NCI-H69 (cell line): ENCODE data around the gene TECPR1.

Experiments used
- DNase-seq: peaks from one replicate; lab custom pipeline; 2025; lab: John Stamatoyannopoulos, UW

The TECPR1 gene

DNA sequence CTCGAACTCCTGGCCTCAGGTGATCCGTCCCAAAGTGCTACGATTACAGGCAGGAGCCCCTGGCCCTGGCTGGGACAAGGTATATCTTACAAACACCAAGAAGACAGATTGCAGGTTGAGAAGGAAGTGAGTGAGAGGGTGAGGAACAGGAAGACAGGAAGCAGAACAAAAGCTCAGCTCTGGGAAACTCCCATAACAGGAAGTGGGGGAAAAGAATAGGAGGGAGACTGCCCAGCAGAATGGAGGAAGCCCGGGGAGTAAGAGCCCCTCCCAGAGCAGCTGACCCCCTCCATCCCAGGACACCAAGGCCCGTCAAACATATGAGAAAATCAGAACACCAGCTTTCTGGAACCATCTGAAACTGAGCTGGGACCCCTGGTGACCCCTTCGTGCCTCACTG is 2.9 kb downstream of the TECPR1 start:
- DNase-seq: peak; percentile 38

DNA sequence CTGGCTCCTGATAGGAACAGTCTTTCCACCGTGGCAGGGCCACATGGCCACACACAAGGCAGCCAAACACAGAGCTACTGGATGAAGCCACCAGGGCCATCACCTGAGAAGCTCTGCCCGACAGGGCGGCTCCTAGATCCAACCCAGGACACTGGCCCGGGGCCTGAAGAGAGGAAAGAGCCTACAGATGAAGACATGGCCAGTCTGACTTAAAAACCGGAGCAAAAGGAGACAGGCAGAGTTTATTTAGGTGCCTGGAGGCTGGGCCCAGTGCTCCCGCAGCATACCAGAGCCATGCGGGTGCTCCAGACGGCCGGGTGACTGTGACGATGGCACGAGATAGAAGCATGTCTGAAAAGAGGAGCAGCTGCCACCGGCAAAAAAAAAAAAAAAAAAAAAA is 3.9 kb downstream of the TECPR1 start:
- DNase-seq: no peak

DNA sequence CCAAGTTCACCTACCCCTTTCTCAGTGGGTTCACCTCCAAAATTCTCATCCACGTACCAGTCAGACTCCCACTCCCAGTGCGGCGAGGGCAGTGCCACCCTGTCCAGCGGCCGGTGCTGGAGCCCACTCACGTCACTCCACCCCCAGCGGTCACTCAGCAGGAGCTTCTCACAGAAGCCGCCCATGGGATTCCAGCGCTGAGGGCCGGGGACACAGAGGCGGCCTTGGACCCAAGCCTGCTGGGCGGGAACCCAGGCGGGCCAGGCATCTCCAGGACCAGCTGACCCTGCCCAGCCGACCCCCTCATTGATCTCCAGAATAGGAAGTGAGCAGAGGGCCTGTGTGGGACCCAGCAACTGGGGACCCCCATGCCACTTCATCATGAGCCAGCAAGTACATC is 7.2 kb downstream of the TECPR1 start:
- no peak for DNase-seq

DNA sequence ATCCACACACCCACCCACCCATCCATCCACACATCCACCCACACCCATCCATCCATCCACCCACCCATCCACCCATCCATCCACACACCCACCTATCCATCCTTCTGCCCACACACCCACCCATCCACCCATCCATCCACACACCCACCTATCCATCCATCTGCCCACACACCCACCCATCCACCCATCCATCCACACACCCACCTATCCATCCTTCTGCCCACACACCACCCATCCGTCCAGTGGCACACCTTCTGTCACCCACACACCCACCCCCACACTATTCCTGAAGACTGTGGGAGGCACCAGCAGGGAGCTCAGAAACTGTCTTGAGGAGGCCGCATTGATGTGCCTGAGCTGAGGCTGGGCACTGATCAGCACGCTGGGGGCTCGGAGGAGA is 9.1 kb downstream of the TECPR1 start:
- DNase-seq: no peak

DNA sequence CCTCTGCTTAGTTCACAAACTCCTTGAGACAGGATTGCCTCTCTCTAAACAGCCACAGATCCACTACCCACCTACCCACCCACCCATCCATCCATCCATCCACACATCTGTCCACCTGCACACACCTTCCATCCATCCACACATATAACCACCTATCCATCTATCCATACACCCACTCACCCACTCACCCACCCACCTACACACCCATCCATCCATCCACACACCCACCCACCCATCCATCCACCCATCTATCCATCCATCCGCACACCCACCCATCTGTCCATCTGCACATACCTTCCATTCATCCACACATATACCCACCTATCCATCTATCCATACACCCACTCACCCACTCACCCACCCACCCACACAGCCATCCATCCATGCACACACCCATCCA is 9.7 kb downstream of the TECPR1 start:
- no peak for DNase-seq

DNA sequence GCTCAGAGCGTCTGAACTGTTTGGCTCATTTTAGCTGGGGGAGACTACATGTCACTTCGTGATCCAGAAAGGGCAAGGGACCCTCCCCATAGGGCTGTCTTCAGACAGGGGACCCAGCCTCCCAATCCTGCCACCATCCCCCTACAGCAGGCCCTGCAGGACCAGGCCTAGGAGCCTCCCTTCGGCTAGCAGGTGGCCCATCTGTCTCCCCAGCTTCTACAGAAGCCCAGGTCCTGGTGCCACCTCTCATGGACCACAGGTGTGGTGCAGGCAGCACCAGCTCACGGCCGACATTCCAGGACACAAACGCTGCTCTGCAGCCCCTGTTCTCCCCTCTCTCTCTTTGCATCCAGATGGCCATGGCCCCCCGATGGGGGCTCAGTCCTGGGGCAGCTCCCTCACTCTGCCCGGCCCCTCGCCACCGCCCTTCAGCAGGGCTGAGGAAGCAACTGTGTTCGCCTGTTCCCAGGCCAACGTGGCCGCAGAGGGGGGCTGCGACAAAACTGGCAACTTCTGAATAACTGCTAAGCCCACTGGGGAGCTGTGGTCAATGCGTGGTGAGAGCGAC is 10.3 kb downstream of the TECPR1 start:
- no peak for DNase-seq

DNA sequence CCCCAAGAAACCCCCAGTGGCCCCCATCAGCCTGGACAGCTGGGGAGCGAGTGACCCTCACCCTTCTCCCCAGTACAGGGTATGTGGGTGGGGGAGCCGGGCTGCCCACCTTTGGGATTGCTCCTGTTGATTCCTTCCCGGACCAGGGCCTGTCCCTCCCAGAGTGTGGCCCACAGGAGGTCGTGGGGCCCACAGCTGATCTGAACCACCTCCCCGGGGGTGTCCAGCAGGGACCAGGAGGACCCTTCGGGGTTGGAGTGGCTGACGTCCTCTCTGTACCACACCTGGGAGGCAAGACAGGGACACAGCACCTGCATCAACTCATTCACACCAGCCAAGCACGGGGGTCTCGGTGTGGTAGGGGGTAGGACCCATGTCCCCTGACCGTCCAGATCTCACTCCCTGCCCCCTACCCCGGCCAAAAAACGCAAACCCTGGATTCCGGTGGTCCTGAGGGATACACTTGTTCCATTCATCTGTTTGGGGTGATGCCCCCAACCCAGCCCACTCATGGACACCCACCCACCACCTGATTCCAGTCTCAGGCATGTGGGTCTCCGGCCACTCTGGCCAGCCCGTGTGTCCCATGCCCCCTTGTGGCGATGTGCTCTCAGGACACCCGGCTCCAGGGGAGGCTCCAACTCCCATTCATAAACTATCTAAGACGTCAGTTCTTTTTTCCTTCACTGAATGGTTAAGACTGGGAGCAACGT is 10.9 kb downstream of the TECPR1 start:
- peak; percentile 49 for DNase-seq

DNA sequence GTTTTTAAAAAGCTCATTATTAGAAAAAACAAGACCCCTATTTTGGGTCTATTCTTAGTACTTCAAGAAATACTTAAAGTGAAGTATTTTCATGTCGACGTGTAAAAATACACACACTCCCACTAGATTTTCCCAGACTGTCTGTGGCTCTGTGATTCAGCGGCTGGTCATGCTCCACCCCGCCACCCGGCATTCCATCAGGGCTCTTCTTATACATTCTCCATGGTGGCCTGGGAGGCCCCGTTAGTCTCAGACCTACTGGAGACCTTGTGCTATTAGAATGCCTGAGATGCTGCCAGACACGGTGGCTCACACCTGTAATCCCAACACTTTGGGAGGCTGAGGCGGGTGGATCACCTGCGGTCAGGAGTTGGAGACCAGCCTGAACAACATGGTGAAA is 13.1 kb downstream of the TECPR1 start:
- no peak for DNase-seq

DNA sequence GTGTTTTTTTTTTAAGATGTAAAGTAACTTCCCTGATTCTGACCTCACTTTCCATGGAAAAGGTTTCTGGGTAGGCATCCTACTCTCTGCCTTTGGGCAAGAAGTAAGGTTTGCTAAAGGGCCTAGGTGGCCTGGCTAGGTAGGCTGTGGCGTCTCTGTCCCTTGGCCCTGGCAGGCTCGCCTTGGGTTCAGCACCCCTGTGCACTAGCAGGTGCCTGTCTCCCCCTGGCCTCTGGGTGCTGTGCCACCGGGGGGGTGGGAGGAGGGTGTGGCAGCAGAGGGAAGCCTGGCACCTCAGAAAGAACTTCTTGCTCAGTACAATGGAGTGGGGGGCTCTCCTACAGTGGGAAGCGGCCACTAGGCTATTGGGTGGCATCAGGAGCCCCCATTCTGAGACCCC is 14.0 kb downstream of the TECPR1 start:
- no peak for DNase-seq

DNA sequence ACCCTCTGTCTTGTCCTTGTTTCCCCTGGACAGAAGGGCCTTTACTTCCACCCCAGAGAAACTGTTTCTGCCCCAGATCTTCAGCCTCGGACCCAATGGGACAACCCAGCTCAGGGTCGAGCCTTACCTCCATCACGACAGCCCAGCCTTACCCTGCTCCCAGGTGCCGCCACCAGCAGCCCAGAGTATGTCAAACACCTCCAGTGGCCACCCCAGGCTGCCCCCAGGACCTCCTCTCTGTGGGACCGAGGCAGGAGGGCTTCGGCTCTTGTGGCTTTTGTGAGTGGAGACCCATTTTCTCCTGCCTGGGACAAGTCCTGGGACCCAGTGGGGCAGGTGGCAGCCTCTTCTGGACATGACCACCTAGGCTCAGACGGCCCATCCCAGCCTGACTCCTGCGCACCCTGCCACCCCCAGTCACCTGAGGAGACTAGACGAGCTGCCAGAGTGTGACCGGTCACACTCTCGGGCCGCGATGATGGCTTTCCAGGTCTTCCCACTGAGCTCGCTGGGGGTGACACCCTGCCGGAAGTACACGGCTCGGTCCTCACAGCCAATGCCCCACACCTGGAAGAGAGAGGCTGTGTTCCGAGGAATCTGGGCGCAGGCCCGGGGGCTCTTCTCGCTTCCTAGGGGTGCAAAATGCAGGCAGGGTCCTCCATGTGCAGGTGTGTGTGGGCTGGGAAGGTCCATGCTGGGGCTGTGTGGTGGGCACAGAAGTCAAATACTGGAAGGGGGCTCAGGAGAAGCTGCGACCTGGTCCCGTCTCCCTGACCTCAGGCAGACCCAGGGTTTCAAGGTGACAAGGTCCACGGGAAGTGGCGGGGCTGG is 15.5 kb downstream of the TECPR1 start:
- no peak for DNase-seq

DNA sequence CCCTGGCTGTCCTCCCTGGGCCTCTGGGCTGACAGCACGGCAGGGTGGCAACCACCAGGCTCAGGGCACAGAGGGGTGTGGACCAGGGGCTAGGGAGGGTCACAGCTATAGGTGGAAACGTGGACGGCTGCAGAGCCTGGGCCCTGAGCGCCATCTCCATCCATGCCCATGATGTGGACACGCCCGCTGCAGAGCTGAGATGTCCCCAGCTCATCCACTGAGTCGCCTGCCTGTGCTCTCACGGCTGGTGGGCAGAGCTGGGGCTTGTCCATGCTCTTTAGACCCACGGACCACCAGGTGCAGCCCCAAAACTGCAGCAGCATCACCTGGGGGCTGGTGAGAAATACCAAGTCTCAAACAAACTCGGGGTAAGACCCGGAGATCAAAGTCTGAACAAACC is 16.1 kb downstream of the TECPR1 start:
- no peak for DNase-seq

DNA sequence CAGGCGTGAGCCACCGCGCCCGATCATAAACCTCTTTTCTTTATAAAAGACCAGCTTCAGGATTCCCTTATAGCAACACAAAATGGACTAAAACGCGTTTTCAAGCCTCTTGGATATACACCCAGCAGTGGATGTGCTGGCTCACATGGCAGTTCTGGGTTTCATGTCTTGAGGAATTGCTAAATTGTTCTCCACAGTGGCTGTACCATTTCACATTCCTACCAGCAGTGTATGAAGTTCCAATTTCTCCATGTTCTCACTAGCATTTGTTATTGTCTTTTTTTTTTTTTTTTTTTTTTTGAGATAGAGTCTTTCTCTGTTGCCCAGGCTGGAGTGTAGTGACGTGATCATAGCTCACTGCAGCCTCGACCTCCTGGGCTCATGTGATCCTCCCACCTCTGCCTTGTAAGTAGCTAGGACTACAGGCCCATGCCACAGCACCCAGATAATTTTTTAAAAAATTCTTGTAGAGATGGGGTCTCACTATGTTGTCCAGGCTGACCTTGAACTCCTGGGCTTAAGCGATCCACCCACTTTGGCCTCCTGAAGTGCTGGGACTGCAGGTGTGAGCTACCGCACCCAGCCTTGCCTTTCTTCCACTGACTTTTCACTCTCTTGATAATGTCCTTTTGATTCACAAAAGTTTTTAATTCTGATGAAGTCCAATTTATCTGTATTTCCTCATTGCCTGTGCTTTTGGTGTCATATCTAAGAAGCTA is 17.4 kb downstream of the TECPR1 start:
- DNase-seq: no peak

DNA sequence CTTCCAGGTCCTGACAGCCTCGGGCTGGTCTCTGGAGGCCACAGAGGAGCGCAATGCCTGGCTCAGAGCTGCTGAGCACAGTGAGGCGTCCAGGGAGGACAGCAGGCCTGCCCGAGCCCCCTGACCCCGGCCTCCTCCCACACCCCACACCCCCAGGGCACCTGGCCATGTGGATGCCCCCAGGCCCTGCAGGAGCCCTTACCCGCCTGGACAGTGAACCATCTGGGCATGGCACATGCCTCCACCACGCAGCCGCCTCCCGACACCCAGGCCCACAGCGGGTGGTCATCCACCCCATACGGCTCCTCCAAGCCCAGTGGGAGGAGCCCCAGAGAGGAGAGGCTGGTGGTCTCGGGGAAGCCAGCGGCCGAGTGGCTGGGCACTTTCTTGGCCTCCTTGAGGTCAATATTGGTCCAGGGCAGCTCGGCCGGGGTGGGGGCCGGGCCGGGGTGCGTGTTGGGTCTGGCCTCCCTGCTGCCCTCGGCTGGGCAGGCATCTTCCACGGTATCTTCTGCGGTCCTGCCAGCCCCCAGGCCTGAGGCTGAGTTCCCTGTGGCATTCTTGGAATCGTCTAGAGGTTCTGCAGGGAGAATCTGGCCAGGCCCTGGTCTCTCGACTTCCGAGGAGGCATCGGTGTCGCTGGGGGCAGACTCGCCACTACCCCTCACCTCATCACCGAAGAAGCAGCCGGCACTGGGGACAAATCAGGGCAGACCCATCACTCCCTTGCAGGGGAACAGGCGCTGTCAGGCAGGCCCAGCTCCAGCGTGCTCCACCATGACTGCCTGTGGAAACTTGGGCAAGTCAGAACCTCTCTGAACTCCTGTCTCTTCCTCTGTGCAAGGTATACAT is 18.6 kb downstream of the TECPR1 start:
- DNase-seq: no peak

DNA sequence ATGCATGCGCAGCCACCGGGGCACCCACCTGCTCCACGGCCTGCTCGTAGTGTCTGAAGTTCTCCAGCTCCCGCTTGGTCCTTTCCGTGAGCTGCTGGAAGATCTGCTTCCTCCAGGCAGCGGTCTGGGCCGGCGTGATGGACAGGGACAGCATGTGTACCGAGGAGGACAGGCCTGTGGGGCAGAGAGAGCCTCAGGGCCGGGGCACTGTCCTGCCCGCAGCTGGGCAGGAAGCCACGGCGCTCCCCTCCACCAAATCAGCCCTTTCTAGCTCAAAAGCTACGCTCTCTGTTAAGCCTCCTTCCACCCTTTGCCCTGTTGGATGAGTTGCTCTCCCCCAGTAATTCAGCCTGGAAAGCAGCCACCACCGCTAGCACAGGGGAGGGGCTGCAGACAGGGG is 19.2 kb downstream of the TECPR1 start:
- no peak for DNase-seq

DNA sequence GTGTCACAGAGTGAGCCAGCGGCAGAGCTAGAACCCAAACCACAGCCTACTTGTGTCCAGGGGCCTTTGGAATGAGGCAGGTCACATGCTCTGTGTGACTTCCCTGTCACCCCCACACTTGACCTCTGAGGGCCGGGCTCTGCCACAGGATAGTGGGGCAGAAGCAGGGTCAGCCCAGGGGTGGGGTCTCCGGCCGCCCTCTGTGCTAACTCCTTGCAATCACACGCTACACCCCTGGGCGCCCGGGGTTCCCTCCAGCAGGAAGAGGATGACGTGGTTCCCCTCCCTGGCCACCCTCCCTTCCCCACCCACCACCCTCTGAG is 19.8 kb downstream of the TECPR1 start:
- DNase-seq: no peak

DNA sequence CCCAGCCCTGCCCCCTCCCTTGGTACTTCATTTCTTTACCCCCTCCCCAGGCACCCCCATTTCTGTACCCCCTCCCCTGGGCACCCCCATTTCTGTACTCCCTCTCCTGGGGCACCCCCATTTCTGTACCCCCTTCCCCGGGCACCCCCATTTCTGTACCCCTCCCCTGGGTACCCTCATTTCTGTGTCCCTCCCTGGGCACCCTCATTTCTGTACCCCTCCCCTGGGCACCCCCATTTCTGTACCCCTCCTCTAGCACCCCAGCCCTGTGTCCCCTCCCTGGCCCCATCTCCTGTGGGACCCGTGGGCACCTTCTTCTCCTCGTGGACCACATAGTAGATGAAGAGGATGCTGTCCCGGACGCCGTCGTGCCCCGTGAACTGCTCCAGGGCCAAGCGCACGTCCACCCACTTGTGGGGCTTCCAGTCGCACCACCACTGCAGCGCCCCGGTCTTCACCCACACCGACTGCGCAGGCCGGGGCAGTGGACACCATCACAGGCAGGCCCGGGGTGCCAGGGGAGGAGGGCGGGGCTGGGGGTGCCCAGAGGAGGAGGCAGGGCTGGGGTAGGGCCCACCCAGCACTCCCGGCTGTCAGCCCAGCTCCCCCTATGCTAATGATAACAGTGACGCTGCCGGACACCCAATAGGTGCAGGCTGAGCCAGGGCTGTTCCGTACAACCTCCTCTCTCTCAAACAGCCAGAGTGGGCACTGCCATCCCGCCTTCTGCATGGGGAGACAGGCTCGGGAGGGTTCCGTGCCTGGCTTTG is 20.4 kb downstream of the TECPR1 start:
- DNase-seq: no peak

DNA sequence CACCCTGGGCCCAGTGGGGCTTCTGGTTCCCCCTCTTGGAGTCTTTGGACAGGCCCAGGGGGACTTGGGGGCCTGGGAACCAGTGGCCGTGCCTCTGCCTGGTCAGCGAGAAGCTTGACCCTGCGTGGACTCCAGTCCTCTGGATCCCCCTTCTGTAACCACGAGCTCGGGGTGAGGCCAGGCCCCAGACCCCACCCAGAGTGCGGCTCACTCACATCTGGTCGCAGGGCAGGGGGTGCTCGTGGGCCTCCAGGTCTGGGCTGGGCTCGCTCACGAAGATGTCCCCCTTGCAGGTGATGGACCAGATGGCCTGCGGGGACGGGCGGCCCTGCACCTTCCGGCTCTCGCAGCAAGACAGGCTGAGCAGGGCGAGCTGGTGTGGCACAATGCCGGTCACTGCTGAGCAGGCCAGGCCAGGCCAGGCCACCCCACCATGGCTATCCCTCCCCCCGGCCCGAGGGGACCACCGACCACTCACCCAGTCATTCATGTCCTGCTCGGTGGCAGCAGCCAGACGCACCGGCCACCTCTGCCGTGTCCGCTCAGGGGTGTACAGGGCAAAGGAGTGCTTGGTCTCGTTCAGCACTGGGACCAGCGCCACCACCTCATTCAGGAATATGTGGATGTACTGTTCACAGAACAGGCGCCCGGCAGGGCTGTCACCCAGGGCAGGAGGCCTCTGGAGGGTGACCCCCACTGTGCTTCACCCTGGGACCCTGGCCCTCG is 21.1 kb downstream of the TECPR1 start:
- no peak for DNase-seq

DNA sequence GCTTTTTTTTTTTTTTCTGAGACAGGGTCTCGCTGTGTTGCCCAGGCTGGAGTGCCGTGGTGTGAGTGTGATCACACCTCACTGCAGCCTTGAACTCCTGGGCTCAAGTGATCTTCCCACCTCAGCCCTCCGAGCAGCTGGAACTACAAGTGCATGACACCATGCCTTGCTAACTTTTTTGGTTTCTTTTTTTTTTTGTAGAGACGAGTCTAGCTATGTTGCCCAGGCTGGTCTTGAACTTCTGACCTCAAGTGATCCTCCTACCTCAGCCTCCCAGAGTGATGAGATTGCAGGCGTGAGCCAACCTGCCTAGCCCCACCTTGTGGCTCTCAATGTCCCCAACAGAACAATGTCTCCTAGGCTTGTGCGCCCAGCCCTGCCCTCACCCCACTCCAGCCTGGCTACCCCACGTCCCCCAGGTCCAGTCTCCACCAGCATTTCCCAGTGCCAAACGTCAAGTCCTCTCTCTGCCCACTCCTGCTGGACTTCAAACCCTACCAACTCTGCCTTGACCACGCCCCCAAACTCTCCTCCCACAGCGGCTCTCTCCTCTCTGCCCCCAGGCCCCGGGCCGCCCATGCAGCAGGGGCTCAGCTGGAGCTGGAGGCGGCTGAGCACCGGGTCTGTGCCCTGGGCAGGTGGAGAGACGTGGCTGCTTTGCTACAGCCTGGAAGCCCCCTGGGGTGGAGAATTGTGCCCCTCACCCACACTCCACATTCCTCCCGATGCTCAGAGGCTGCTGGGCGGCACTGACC is 21.9 kb downstream of the TECPR1 start:
- DNase-seq: no peak

DNA sequence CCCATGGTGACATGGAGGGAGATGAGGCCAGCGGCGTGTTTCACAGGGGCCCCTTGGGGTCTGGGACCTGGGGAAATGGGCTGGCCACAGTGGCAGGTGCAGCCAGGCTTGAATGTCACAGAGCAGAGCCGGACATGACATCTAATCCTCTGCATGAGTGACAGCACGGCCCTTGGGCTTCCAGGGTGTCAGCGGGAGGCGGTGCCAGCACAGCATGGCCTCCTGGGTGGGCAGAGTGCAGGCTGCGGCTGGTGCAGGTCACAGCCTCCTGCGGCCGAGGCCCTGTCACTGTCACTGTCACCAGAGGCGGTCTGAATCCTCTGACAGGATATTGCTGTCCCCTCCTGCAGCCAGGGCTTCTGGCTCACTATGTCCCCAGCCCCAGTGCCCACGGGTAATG is 22.6 kb downstream of the TECPR1 start:
- no peak for DNase-seq

DNA sequence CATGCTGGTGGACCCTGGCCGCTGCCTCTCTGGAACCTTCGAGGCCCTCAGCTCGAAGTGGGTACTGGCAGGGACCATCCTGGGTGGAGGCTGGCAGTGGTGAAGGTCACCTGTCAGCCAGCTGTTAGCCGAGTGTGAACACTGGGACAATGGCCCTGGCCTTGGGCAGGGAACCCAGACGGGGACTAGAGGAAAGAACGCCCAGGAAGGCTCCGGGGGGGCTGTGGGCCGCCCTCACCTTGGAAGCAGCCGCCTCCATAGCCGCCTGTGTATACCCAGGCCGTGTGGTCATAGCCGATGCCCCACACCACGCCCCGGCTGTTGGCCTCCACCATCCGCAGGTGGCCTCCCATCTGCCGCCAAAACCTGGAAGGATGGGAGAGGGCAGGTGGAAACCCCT is 23.2 kb downstream of the TECPR1 start:
- DNase-seq: no peak
